Measurements from ENCODE around the gene IGFBP6. TPM values are rescaled to one million over a fixed set of nuclear protein-coding genes. Genes with fewer than 3 reads are reported as not detected.

The IGFBP6 gene, protein sequence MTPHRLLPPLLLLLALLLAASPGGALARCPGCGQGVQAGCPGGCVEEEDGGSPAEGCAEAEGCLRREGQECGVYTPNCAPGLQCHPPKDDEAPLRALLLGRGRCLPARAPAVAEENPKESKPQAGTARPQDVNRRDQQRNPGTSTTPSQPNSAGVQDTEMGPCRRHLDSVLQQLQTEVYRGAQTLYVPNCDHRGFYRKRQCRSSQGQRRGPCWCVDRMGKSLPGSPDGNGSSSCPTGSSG
- total RNA-seq (ENCODE audit: low replicate concordance): 364 and 722 TPM in 2 replicates

GRCh38 chr12:53097564-53098353 is at the start of gene IGFBP6:
Gene IGFBP6 (plus strand): TSS chr12:53097667. CDS start chr12:53097718, 51 bp downstream.

DNA sequence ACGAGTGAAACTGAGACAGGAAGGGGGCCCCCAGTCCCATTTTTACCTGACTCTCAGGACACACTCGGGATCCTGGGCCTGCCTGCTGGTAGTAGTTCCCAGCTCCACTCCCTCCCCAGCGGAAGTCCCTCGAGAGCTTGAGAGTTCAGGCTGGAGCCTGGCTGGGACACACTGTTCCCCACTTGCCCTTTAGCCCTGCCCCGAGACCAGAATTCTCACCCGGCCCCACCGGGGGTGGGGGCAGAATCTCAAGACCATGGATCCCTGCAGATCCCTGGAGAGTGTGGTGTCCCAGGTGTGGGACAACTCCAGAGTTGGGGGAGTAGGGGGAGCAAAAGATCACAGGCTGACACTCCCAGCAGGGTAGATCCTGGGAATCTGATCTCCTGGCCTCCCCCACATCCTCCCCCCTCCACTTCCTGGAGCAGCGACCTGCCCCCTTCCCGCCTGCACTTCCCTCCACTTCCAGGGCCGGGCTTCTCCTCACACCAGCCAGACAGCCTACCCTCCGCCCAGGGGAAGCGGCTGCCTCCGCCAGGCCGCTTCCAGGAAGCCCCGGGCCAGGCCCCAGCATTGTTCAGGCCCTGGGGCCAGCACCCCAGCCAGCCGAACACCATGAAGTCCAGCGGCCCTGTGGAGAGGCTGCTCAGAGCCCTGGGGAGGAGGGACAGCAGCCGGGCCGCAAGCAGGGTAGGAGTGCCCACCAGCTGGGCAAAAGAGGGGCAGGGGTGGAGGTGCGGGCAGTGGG is 47.7 kb upstream of the IGFBP6 start, which contains the start of gene TNS2:
TSS of gene TNS2 (plus strand) at position 495 of the 748 bp plus-strand sequence. CDS start at position 616, 121 bp downstream.

DNA sequence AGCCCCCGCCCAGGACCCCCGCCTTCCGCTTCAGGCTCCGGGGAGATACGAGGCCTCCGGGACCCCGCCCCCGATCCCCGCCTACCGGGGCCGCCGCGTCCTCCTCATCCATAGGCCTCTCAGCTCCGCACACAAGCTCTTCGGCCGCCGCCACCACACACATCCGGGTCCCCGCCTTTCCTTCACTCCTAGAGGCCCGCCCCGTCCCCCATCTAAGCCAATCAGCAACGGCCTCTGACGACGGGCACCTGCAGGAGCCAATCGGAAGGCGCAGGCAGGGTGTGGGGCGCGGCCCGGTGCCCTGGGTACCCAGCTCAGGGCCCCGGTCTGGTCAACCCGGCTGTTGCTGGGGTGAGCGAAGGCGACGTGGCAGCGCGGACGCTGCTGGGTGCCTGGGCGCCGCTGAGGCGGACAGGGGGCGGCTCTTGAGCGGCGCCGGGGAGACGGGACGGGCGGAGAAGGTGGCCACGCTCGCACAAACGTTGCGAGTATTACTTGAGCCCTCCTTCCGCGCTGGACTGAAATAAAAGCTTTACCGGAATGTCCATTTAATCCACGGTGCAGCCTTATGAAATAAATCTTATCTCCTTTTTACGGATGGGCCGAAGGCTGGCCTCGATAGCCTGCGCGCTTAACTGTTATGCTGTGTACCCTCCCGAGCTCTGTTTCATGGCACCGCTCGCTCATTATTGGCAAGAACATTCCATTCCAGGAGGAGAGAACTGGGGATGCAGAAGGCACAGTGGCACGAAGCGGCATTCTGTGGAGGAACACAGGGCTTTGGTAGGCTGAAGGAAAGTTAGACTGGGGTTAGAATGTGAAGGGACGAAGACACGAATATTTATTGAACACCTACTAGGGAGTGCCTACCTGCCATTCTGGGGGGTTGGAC is 18.0 kb upstream of the IGFBP6 start, which contains the start of gene SPRYD3:
TSS of gene SPRYD3 (minus strand) at position 165 of the 892 bp plus-strand sequence. CDS start at position 108, 57 bp downstream.

DNA sequence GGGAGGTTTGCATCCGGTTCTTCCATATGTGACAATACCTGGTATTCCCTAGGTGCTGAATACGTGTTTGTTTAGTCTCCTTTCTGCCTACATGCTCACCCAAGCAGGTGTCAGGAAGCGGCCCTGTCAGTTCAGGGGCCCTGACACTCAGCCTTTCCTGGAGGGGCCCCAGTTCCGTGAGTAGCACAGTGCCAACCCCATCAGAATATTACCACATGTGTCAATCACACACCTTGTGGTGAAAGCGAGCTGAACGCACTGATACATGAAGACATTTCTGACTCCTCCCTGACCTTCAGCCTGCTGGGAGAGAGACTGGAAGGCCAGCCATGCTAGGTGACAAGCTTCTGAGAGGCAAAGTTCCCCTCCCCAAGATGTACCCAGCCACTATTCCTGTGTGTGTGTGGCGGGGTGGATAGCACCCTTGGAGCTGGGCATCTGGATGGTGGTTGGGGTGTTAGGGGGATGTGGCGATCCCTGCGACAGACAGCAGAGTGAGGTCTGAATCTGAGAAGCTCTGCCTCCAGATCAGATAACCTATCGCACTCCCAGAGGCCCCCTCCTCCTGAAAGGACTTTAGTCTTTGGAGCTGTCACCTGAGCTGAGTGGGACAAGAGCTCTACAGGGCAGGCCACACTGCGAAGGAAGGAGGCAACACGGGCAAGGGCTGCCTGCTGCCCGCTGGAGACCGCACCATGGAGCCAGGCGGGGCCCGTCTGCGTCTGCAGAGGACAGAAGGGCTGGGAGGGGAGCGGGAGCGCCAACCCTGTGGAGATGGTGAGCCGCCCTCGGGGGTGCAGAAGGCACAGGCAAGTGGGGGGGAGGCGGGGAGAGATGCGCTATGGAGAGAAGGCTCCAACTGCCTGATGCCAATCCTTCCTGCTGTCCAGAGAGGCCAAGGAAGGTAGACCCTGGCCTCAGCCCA is 5.7 kb downstream of the IGFBP6 start, which contains the start of gene SOAT2:
TSS of gene SOAT2 (plus strand) at position 604 of the 925 bp plus-strand sequence. CDS start at position 696, 92 bp downstream.

Other genes with a start within 250 kb of the IGFBP6 start
- not detected in 2 replicates for gene KRT78, start 248.7 kb upstream of the IGFBP6 start, total RNA-seq (ENCODE audit: low replicate concordance)
- 0.70 and 67.9 TPM in 2 replicates for gene KRT8, start 192.6 kb upstream of the IGFBP6 start, total RNA-seq (ENCODE audit: low replicate concordance)
- gene KRT18, start 148.5 kb upstream of the IGFBP6 start, total RNA-seq (ENCODE audit: low replicate concordance): 6.7 and 426 TPM in 2 replicates
- gene EIF4B, start 91.2 kb upstream of the IGFBP6 start, total RNA-seq (ENCODE audit: low replicate concordance): 1,379 and 2,365 TPM in 2 replicates
- gene TNS2, start 47.6 kb upstream of the IGFBP6 start, total RNA-seq (ENCODE audit: low replicate concordance): 19.6 and 37.2 TPM in 2 replicates
- 21.0 and 35.6 TPM in 2 replicates for gene SPRYD3, start 18.3 kb upstream of the IGFBP6 start, total RNA-seq (ENCODE audit: low replicate concordance)
- not detected in 2 replicates for gene SOAT2, start 5.8 kb downstream of the IGFBP6 start, total RNA-seq (ENCODE audit: low replicate concordance)
- 11.2 and 11.3 TPM in 2 replicates for gene ZNF740, start 83.1 kb downstream of the IGFBP6 start, total RNA-seq (ENCODE audit: low replicate concordance)
- 4.4 and 11.5 TPM in 2 replicates for gene CSAD, start 83.3 kb downstream of the IGFBP6 start, total RNA-seq (ENCODE audit: low replicate concordance)
- gene ITGB7, start 109.6 kb downstream of the IGFBP6 start, total RNA-seq (ENCODE audit: low replicate concordance): 0.15 and 0.47 TPM in 2 replicates
- 17.7 and 22.6 TPM in 2 replicates for gene RARG, start 134.5 kb downstream of the IGFBP6 start, total RNA-seq (ENCODE audit: low replicate concordance)
- 0.70 and 1.2 TPM in 2 replicates for gene ESPL1, start 170.6 kb downstream of the IGFBP6 start, total RNA-seq (ENCODE audit: low replicate concordance)
- gene PFDN5, start 197.9 kb downstream of the IGFBP6 start, total RNA-seq (ENCODE audit: low replicate concordance): 692 and 1,810 TPM in 2 replicates
- gene MYG1, start 202.0 kb downstream of the IGFBP6 start, total RNA-seq (ENCODE audit: low replicate concordance): 45.7 and 49.9 TPM in 2 replicates
- gene AAAS, start 223.9 kb downstream of the IGFBP6 start, total RNA-seq (ENCODE audit: low replicate concordance): 31.4 and 34.7 TPM in 2 replicates
- gene SP7, start 238.7 kb downstream of the IGFBP6 start, total RNA-seq (ENCODE audit: low replicate concordance): not detected in 2 replicates

All from smooth muscle cell of the coronary artery (primary cell).